ENCODE data around the gene TENT4A.

TENT4A gene

GRCh38 chr5:6718718-6719117 is 5.5 kb downstream of the TENT4A start:
- DNase-seq, result no peak

- no peak for DNase-seq
Measured at GRCh38 chr5:6719417-6719816, 6.2 kb downstream of the TENT4A start.

GRCh38 chr5:6719896-6720560 is 6.8 kb downstream of the TENT4A start:
- DNase-seq, result no peak

GRCh38 chr5:6720561-6720921 is 7.3 kb downstream of the TENT4A start:
- no peak for DNase-seq

GRCh38 chr5:6721442-6721841 is 8.2 kb downstream of the TENT4A start:
- no peak for DNase-seq

- DNase-seq, result no peak
Measured at GRCh38 chr5:6722015-6722414, 8.8 kb downstream of the TENT4A start.

DNA sequence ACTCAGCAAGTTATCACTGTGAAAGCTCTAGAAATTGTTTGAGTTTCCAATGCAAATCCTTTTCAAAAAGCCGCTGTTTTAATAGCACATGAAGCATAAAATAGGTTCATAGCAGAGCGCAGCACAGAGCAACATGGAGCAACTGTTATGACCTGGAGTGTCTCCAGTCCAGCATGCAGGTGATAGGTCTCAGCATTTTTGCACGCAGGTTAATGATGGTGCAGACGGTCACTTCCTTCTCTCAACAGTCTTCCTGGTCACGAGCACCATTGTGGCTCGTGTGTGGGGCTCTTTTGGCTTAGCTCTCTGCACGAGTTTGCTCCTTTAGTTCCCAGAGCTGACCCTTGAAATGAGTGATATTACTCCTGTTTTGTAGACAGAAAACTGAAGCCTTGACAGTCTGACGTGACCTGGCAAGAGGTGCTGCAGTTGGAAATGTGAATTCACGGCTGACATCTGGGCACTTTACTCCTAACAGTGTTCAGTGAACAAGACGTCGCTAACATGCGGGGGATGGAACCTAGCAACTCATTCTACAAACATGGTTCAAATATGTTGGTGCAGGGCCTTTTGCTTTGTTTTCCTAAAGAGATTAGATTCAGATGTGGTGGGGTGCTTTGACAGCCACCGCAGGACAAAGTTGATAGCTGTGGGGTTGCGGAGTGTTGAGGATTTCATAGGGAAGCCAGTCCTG is 10.0 kb downstream of the TENT4A start:
- no peak for DNase-seq

DNA sequence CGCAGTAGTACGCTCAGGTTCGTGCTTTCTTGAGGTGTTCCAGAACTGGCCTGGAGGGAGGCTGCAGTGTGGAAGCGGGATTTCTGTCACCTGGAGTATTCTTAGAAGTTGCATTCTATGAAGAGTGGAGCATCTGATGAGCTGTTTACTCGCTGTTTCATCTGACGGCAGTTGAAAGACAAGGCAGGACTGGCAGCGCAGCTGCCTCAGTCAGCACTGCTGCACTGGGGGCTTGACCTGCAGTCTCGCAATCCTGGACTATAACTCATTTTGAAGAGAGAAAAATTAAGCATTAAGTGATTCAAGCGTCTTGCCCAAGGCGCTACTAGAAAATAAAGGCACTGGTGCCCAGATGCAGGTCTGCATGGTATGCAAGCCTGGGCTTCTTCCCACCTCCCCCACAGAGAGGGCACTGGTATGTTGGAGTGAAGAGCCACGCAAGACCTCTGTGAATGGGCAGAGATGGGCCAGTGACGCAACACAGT is 10.6 kb downstream of the TENT4A start:
- no peak for DNase-seq

GRCh38 chr5:6724321-6724929 is 11.2 kb downstream of the TENT4A start:
- no peak for DNase-seq

DNA sequence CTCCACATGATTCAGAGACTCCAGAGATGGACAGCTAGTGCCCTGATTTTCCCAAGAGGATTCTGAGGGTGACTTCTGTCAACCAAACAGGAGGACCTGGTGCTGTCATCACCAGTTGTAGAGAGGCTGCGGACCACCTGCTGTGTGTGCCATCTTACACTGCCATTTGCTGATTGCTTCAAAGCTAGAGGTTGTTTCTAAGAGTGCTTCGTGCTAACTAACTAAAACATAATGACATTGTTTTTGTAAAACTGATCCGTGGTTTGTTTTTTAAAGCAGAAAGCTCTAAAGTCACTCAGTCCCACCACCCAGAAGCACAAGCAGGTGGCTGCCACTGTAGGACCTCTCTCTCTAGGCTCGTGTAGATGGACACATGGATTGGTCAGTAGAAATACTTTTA is 12.2 kb downstream of the TENT4A start:
- no peak for DNase-seq

DNA sequence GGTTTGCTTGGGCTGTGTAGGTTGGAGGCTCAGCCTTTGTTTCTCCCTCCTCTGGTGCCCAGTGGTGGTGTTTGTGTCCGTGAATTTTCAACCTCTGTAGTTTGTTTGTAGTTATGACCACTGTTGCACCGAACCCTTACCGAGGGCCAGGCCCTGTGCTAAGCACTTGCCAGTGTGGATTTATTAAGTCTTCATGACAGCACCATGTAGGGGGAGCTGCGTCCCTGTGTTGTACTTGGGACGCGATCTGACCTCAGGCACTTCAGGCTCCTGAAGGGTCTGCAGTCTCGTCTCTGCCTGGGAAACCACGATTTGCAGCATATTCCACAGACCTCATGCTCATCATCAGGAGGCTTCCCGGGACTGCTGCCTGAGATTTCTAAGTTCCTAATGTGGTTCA is 12.8 kb downstream of the TENT4A start:
- no peak for DNase-seq

DNA sequence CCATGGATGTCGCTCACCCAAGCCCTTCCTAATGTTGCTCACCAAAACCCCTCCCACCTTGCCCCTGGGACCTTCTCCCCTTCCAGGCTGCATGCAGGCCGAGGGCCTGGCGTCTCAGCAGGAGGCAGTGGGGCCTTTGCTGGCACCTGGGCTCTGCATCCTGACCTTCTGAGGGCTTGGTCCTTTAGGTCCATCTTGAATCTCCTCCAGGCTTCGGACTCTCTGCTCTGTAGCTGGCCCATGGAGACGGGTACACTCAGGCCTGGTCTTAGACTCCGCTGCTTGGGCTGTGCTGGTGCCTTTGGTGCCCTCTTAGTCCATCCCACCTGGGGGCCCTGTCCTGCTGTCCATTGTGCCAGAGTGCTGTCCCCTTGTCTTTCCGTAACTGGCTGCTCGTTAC is 14.0 kb downstream of the TENT4A start:
- DNase-seq, result no peak

DNA sequence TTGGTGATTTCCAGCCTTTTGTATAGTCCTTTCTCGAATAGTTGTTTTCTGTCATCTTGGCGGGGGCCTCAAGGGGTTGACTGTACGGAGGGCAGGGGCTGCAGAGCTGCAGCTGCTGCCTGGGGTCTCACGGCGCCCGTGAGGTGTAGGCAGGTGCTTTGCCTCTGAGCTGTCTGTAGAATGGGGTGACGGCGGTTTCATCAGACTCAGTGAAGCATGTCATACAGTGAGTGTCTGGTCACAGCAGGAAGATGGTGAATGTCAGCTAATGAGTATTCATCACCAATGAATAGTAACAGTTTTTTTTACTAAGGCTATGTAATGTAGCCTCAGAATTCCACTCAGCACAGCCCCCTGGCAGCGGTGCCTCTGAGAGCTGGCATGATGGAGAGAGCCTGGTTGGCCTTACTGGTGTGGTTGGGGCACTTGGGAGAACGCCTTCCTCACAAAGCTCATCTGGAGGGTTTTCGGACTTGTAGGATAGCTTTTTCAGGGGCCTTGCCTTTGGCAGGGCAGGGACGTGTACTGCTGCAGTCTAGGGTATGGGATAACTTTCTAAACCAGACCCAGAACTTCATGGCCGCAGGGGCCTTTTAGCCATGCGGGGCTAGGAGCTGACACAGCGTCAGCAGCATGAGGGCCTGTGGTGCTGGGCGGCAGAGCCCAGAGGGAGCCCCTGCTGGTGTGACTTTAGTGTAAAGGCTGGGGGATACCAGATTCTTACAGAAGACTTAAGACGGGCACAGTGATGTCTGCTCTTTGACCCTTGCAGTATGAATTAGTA is 15.0 kb downstream of the TENT4A start:
- no peak for DNase-seq

DNA sequence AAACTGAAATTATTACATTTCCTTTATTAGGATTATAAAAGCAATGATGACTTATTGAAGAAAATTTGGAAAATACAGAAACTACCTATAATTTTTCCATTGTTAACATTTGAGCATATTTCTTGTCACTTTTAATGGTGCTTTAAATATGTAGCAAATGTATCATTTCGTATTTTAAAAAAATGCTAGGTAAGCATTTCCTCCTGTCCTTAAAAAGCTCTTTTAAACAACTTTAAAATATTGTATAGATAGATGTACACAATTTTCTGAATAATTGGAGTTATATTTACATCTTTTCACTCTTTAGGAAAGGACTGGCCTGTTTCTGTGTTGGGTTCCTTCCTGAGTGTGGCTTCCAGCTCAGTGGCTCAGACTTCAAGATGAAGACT is 15.6 kb downstream of the TENT4A start:
- no peak for DNase-seq

GRCh38 chr5:6729386-6730310 is 16.4 kb downstream of the TENT4A start:
- DNase-seq, result no peak

GRCh38 chr5:6730407-6730806 is 17.2 kb downstream of the TENT4A start:
- DNase-seq, result no peak

GRCh38 chr5:6730807-6731206 is 17.6 kb downstream of the TENT4A start:
- no peak for DNase-seq

DNA sequence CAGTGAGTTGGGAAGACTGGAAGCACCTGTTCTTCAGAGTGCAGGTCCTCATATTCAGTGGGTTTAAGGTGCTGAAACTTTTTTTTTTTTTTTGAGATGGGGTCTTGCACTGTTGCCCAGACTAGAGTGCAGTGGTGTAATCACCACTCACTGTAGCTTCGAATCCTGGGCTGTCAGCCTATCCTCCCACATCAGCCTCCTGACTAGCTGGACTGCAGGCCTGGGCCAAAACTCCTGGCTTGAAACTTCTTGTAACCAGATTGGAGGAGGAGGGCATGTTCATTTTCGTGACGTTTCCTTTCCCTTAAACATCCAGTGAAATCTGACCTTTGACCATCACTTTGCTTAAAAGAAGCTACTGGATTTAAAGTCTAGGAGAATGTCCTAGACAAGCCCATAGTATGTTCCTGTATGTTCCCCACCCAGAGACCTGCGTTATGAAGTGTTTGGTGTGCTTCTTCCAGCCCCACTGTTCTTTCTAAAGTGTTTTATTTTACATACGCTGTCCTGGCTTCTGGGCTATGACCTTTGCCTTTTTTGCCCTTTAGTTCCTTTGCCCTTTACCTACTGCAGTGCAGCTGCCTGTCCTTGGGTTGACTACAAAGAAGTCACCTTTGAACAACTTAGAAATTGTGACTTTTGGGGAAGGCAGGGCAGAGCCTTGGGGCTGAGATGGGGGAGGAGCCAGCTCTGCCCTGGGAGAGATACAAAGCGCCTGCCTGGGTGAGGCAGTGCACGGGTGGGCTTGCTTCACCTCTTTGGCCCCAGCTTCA is 18.4 kb downstream of the TENT4A start:
- DNase-seq, result no peak

DNA sequence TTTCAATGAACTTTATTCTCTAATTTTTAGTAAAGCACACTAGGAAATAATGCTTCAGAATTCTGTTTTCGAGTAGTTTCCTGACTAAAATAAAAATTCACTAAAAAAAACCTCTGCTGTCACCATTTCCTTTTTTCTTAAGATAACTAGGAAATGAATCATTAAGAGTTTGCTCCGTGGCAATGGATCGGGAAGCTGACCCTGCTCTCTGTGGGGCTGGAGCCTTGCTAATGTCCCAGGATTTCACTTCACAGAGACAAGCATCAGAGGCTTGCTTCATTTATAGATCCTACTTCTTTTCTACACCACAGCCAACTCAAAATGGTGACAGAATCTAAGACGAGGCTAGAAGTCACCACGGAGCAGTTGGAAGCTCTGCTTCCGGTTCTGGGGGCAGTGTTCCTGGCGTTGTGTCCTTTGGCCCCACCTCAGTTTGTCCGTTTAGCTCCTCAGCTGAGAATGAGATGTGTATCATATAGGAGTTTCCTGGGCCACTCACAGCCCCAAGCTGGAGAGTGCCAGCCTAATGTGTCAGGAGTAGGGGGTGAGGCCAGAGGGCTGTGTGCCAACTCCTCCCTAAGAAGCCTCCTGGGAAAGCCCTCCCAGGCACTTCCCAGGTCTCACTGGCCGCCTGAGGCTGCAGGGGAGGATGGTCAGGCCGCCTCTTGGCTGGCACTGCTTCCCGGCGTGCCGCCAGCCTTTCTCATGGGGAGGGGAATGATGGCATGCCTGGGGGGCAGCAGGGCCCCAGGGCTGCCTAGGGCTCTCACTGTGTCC is 19.6 kb downstream of the TENT4A start:
- DNase-seq, result peak; percentile 50

GRCh38 chr5:6733411-6734242 is 20.4 kb downstream of the TENT4A start:
- DNase-seq, result no peak

Measured in DMS79 treated with DMSO at 0.1 percent for 48 hours (cell line).